HS-5 (cell line): ENCODE data around the gene HNRNPUL1.

ENCODE experiments used
- DNase-seq: peaks from one replicate; pipeline ENCODE4 v3.0.0-alpha.2; 2012; ENCODE audit warnings: low read depth

The HNRNPUL1 gene

DNA sequence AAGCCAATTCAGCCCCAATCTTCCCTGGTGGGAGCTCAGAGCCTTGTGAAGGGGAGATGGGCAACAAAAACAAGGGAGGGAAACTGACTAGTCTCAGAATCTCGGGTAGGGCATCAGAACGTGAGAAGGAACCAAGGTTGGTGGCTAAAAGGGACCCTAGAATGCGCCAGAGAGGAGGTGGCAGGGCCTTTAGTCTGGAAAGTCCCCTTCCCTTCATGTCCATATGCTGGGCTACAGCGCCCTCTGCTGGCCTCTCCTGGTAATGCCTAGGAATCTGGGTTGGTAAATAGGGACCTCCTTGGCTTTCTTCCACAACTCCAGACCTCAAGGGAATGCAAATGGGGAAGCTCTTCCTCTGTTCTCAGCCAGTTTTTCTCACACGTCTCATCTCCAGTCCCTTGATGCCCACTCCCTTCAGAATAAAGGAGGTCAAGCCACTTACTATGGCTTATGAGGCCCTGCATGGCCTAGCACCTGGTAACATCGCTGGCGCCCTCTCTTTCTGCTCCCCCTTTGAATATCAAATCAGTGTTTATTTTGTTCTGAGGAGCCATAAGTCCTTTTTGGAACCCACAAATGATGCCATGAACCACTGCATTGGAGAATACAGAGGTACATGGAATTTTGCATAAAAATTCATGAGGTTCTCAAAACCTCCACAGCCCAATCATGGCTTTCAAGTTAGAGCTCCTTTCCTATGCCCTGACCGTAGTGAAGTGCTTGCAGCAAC, 44.4 kb downstream of the HNRNPUL1 start:
- peak; percentile 66 for DNase-seq

DNA sequence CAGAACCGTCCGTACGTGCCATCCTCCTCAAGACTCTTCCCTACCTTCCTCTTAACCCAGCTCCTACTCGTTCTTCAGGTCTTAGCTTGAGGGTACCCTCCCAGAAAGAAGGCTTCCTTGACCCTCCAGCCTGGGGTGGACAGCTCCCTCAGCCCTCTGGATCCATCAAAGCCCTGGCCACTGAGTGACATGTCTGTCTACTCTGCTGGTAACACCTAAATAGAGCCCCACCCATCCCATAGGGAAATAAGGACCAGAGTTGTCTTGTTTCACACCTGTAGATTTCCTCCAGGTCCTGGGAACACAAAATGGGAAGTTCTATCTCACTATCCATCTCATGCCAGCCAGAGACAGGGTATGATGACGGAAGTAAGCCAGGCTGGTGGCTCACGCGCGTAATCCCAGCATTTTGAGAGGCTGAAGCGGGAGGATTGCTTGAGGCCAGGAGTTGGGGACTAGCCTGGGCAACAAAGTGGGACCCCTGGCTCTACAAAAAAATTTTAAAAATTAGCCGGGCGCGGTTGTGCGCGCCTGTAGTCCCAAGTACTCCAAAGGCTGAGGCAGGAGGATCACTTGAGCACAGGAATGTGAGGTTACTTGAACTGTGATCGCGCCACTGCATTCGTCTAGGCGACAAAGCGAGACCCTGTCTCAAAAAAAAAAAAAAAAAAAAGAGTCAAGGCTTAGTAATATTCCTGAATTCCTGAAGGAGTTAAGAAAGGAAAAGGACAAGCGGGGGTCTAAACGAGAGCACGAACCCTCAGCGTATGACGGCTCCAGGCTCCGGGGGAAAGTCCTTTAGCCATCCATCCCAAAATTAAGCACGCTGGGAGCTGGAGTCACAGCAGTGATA, 45.2 kb downstream of the HNRNPUL1 start:
- DNase-seq, result no peak

DNA sequence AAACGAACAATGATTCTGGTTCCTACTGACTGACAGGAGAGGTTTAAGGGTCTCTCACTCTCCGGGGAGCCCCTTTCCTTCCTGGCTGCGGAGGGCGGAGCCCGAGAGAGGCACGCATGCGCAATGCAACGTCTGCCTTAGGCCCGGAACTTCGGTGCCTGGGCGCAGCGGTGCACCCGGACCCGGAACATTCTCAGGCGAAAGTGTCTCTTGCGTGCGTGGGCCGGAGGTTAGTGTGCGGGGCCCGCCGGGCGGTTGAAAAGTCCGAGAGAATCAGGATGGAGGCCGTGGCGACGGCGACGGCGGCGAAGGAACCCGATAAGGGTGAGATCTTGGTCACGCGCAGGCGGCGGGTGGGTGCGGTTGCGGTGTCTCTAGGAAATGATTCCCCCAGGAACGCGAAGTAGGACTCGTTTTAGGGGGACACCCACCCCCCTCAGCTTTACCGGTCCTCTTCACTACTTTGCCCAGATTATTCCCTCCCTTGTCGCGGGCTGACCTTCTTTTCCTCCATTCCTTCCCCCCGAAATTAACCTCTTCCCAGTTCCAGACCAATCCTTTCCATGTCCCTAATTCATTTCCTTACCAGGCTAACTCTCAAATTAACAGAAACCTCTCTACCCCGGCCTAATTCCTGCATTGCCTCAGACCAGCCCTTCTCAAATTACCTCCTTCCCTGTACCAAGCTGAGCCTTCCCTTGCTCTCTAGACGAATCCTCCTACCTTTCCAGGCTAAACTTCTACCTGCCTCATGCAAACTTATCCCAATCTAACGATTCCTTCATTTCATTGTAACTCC, 46.1 kb downstream of the HNRNPUL1 start, which contains the start of gene CCDC97:
CCDC97 (plus strand) TSS at position 140 of the 799 bp plus-strand sequence; CDS start at position 279, 139 bp downstream.
- DNase-seq, result peak; percentile 73

DNA sequence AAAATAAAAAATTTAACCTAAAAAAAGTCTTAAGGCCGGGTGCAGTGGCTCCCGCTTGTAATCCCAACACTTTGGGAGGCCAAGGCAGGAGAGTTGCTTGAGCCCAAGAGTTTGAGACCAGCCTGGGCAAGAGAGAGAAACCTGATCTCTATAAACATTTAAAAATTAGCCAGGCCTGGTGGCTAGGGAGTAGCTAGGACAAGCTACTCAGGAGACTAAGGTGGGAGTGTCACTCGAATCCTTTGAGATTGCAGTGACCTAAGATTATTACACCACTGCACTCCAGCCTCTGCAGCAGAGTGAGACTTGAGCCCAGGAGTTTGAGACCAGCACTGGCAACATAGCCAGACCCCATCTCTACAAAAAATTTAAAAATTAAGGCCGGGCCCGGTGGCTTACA, 46.9 kb downstream of the HNRNPUL1 start:
- DNase-seq, result no peak

DNA sequence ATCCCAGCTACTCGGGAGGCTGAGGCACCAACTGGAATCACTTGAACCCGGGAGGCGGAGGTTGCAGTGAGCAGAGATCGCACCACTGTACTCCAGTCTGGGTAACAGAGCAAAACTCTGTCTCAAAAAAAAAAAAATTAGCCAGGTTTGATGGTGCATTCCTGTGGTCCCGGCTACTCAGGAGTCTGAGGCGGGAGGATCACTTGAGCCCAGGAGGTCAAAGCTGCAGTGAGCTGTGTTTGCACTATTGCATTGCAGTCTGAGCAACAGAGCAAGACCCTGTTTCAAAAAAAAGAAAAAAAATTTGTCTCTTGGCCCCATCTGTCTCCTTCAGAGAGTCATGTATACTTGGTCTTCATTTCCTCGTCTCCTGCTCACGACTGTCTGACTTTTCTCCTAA, 47.4 kb downstream of the HNRNPUL1 start:
- DNase-seq, result no peak

DNA sequence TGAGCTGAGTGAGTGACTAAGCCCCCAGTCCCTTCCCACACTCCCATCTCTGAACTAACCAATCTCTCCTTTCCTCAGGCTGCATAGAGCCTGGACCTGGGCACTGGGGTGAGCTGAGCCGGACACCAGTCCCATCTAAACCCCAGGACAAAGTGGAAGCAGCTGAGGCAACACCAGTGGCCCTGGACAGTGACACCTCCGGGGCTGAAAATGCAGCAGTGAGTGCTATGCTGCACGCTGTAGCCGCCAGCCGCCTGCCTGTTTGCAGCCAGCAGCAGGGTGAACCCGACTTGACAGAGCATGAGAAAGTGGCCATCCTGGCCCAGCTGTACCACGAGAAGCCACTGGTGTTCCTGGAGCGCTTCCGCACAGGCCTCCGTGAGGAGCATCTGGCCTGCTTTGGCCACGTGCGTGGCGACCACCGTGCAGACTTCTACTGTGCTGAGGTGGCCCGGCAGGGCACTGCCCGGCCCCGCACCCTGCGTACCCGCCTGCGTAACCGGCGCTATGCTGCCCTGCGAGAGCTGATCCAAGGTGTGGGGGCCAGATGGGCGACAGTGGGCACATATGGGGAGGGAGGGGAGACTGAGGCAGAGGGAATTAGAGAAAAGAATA, 52.2 kb downstream of the HNRNPUL1 start:
- no peak for DNase-seq

DNA sequence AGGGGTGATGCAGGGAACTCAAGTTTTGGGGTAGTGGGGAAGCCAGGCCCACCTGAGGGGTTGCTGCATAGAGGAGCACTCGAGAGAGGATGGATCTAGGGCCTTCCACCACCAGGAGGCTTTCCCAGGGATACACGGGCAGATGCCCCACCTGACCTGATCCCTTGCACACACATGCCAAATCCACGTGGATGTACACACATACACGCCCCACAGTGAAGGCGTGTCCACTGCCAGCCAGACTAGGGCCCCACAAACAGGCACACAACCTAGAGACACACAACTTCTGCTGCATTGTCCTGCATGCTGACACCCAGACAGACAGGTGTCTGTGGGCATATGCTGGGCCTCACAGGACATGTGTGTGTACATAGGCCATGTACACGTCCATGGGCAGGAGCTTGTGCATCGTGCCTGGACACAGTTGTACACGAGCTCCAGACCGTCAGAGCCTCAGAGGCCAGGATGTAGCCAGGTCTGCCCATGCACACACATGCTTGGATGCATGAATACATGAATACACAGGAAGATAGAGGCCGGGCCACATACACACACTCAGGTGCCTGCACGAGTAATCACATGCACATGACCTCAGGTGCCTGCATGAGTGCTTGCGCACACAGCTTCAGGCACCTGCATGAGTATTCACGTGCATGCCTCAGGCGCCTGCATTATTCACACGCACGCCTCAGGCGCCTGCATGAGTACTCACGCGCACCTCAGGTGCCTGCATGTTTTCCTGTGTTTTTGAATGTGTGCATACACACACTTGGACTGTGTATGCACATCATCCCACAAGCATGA, 54.7 kb downstream of the HNRNPUL1 start:
- no peak for DNase-seq

DNA sequence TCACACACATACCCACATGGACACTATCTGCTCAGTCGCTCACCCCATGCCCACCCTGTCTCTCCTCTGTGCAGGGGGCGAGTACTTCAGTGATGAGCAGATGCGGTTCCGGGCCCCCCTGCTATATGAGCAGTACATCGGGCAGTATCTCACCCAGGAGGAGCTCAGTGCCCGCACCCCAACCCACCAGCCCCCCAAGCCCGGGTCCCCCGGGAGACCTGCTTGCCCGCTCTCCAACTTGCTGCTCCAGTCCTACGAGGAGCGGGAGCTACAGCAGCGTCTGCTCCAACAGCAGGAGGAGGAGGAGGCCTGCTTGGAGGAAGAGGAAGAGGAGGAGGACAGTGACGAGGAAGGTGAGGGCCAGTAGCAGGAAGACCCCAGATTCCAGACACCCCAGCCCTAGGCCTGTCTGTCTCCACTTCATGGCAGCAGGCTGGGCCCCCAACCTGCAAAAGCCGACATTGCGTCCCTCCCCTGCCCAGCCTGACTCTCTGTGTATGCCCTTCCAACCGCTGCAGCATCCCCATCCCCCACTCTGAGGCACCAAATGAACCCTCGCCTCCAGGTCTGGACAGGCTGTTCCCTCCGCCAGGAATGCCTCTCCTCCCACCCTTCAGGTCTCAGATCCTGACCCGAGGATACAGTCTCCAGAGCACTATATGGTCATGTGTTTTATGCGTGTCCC, 55.5 kb downstream of the HNRNPUL1 start:
- no peak for DNase-seq

DNA sequence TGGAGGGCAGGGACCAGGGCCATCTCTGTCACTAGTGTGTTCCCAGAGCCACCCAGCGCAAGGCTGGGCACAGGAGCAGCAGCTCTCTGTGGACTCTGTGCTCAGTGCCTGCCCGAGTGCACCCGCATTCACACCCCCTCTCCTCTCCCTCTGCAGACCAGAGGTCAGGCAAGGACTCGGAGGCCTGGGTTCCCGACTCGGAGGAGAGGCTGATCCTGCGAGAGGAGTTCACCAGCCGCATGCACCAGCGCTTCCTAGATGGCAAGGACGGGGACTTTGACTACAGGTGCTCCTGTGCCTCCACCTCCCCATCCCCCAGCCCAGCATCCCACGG, 56.0 kb downstream of the HNRNPUL1 start:
- DNase-seq, result no peak

DNA sequence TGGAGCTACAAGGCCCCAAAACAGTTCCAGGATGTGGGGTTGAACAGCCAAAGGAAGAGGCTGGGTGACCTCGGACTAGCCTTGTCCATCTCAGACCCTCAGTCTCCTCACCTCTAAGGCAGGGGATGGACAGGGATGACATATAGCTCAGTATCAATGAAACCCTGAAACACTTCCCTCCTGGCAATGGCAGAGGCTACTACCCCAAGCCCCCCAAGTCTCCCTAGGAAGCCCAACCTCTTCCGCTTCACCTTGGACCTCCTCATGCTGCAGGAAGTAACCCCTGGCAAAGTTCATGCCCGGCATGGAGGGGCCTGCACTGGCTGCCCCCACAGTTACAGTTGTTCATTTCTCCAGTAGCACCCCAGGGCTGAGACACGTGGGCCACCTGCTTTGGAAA, 56.4 kb downstream of the HNRNPUL1 start:
- DNase-seq, result no peak

DNA sequence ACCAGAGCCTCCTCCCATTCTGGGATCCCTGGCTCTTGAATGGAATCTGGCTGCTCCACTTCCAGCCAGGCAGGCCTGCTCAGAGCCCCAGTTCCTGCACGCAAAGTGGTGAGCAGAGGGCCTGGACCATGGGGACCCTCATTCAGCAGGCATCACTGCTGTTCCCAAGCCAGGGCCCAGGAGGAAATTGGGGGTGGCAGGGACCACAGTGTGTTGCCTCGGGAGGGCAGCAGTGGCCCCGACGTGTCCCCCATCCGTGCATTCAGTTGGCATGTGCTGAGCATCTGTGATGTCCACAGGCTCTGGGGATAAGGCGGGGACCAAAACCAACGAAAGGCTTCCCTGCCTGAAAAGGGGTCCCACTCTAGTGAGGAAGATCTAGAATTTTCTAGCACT, 57.0 kb downstream of the HNRNPUL1 start:
- no peak for DNase-seq

DNA sequence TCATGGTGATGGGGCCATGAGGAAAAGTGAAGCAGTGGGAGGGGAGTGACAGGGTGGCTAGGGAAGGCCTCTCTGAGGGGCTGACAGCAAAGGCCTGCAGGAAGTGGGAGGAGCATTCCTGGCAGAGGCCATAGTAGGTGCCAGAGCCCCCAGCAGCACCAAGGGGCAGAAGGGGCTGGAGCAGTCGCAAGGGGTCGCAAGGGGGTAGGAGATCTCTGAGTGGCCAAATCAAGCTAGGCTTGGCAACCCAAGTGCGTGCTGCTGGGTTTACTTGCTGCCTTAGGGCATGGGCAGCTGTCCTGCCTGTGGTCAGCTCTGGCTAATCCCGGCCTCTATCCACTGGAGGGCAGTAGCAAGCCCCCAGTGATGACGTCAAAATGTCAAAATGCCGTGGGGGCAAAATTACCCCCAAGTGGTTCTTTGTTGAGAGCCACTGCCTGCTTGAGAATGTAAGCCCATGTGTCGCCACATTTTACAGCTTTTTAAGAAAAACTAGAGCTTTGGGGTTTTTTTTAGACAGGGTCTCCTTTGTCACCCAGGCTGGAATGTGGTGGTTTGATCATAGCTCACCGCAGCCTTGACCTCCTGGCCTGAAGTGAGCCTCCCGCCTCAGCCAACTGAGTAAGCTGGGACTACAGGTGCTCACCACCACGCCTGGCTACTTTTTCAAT, 57.6 kb downstream of the HNRNPUL1 start:
- no peak for DNase-seq

DNA sequence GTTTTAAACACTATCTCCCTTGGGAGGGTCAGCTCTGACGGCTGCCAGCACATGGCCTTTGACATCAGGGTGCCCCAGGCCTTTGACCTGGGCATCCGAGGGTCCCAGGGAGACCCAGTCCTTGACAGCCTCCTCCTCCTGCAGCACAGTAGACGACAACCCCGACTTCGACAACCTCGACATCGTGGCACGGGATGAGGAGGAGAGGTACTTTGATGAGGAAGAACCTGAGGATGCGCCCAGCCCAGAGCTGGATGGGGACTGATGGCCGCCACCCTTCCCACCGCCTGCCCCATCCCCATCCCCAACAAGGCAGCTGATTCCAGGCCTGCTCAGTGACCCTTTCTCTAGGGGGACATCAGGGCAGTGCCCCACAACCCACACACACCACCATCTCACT, 58.3 kb downstream of the HNRNPUL1 start:
- DNase-seq, result no peak

DNA sequence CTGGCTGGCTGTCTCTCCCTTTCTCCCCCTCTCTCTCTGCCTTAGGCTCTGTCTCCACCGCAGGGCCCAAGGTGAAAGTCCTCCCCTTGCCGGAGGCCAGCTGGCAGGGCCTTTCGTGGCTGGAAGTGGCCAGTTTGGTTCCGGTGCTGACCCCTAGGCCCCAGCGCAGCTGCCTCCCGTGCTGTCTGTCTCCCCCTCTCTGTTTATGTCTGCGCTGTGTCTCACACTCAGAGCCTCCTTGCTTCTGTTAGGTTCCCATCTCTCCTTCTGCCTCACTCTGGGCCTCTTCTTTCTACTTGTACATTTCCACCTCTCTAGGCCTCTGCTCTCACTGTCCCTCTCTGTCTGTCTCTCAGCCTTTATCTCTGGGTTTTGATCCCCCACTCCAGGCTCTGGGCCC, 58.9 kb downstream of the HNRNPUL1 start:
- DNase-seq, result no peak

DNA sequence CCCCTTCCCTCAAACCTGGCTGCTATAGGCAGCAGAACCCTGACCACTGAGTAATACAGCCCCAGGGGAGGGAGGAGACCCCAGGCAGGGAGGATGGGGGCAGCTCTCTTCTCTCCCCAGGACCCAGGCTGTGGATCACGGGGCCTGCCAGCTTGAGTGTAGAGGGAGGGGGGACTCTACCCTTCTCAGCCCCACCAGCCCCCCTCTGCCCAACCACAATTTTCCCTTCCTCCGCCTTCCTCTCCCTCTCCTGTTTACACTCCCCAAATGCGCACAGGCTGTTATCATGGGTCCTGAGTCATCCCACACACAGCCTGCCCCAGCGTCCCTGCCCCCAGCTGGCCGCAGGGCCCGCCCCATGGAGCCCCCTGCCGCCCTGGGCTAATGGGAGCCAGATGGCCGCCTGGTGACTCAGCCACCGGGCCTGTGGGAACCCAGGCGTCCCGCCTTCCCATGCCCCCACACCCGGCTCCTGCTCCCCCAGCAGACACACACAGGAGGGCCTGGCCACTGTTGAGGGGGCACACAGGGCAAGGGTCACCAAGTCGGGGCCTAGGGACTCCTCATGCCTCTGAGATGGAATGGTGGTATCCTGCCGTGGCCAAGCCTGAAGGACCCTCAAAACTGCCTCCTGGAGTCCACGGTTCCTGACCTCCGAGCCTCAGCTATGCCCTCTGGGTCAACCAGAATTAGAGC, 59.4 kb downstream of the HNRNPUL1 start:
- peak; percentile 73 for DNase-seq

DNA sequence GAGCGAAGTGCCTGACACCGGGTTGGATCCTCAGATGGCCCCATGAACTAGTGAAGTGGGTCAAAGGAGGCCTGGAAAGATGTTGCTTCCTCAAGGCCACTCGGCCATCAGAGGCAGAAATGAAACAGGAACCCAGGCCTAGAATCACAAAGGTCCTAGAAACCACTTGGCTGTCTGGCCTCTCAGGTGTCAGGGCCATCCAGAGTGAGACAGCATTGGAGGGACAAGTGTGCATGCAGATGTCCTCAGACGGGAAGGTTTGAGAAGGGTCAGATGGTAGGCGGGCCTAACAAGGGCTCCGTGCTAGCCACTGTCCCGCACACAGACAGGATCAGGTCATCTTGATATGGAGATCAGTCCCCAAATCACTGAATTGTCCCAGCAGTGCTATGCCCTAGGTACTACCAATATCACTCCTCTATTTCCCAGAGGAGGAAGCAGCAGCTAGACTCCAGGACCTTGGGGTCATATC, 60.1 kb downstream of the HNRNPUL1 start:
- DNase-seq, result no peak

DNA sequence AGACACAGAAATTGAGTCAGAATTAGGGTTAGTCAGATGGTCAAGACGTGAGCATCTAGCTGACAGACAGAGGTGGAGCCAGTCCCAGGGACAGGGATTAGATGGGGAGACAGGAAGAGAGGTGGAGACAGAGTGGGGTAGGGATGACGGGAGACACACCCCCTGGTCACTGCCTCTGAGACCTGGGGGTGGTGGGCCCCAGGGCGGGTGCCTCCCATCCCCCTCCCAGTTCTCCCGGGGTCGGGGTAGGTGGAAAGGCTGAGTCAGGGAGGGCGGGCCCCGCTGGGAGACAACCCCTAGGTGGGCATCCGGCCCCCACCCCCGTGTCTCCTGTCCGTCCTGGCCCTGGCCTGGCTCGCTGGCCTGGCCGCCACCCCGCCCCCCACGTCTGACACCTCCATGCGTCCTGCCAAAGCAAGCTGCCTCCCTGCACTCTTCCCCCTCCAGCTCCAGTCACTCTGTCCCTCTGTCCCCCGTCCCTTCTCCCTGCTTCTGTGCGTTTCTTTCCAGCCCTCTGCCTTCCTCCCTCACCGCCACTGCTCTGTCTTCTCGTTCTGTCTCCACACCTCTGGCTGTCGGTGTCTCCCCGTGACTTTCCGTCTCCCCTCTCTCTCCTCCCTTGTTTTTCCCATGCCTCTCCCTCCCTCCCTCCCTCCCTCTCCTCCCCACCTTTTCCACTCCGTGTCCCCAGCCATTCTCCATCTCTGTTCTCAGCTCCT, 60.9 kb downstream of the HNRNPUL1 start:
- no peak for DNase-seq

DNA sequence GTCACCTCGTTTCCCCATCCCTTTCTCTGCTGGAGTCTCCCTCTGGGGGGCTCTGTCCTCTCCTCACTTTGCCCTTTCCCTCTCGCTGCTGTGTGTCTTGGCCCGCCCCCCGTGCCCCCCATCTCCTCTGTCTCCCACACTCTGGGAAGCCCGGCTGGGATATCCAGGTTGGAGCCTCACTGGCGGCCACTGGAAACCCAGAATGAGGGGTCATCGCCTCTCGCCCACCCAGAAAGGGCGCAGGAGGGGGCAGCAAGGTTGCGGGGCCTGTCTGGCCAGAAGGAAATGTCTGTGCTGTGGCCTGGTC, 61.4 kb downstream of the HNRNPUL1 start:
- no peak for DNase-seq
